AG09309 (cell line): Measurements from ENCODE around the gene FAH.

Experiments
- DNase-seq: peaks from one replicate; pipeline ENCODE4 v3.0.0-alpha.2; 2010; ENCODE audit warnings: low read depth
- H3K4me3 ChIP-seq: 2 replicates; pipeline ENCODE4 v1.5.1; 2011; ENCODE audit warnings: mild to moderate bottlenecking, low read depth, low read length, moderate library complexity; ENCODE audit not compliant: control insufficient read depth
- TF ChIP-seq, protein P1 (sequence below): IDR thresholded peaks from 2 replicates; pipeline ENCODE4 v1.5.1; 2011; ENCODE audit warnings: mild to moderate bottlenecking, low read depth, low read length, inconsistent platforms; ENCODE audit not compliant: insufficient read depth, control insufficient read depth; ENCODE audit errors: missing control alignments

FAH gene

GRCh38 chr15:80194186-80194585 lies 41.4 kb downstream of the FAH start:
- H3K4me3 ChIP-seq = no peak overlapping the region
- DNase-seq = no peak
- TF ChIP-seq, protein P1, sequence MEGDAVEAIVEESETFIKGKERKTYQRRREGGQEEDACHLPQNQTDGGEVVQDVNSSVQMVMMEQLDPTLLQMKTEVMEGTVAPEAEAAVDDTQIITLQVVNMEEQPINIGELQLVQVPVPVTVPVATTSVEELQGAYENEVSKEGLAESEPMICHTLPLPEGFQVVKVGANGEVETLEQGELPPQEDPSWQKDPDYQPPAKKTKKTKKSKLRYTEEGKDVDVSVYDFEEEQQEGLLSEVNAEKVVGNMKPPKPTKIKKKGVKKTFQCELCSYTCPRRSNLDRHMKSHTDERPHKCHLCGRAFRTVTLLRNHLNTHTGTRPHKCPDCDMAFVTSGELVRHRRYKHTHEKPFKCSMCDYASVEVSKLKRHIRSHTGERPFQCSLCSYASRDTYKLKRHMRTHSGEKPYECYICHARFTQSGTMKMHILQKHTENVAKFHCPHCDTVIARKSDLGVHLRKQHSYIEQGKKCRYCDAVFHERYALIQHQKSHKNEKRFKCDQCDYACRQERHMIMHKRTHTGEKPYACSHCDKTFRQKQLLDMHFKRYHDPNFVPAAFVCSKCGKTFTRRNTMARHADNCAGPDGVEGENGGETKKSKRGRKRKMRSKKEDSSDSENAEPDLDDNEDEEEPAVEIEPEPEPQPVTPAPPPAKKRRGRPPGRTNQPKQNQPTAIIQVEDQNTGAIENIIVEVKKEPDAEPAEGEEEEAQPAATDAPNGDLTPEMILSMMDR = no peak

DNA sequence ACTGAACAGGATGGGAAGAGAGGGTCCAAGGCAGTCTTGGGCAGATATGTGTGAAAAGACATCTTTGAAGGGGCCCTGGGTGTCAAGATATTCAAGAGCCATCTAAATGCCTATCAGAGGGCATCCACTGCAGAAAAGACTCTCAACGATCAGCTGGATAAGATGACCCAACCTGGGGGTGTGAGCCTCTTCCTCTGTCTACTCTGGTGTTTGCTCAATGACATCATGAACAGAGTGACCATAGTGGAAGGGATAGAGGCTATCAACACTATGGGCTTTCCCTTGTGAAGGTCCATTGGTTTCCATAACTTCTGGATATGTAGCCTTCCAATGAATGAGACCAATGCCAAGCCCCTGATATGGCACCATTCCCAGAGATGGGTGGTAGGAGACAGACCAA lies 42.1 kb downstream of the FAH start:
- TF ChIP-seq, protein P1 = no peak
- DNase-seq = no peak
- no peak overlapping the region for H3K4me3 ChIP-seq

DNA sequence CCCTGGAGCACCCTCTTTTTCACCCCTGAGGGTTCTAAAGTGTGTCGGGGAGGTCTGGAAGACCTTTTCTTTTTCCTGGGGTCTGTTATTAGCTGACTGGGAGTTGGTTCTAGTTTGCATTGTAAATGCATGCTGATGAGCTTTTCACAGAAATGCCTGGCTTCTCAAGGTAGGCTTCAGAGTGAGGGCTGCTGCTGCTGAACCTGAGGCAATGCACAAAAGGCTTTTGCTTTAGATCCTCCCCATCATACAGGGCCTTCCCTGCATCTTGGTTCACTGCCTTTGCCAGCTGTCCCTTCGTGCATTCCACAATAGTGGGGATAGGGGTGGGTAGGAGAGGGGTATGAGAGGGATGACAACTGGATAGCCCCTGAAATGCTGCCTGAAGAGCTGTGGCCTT lies 46.6 kb downstream of the FAH start:
- no peak overlapping the region for H3K4me3 ChIP-seq
- TF ChIP-seq, protein P1 = no peak
- DNase-seq = no peak

- TF ChIP-seq, protein P1 = no peak
- no peak overlapping the region for H3K4me3 ChIP-seq
Observed at GRCh38 chr15:80199869-80200268, 47.1 kb downstream of the FAH start.

DNA sequence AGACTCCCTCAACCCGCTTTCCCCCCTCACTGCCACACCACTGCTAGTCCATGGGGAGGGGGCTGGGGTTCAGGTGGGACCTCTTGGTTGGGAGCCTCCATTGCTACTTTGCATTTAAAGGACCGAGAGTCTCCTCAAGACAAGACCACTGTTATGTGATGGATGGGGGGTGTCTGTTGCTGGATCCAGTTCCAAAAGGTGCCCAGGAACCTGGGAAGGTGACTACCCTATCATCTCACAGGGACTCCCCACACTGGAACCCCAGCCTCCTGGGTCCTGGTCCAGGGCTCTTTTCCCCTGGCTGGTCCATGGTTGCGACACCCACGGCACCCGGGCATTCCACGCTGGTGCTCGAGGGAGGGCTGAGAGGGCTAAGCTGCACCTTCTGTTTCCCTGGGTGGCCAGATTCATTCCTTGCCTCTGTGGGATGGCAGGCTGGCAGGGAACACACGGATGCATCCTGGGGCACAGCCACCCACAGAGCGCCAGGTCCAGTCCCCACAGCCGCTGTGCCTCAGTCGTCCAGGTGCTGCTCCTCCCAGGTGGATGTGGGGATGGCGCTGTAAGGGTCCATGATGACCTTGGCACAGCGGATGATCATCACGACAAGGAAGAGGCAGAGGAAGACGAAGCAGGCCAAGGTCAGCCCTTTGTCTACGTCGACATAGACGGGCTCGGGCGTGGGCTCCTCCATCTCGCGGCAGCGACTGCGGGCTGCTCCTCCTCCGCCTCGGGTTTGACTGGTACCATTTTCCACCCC lies 48.6 kb downstream of the FAH start:
- no peak overlapping the region for H3K4me3 ChIP-seq
- no peak for DNase-seq
- TF ChIP-seq, protein P1 = no peak

More at GRCh38 chr15:80199869-80200268, 47.1 kb downstream of the FAH start:
- DNase-seq = no peak

DNA sequence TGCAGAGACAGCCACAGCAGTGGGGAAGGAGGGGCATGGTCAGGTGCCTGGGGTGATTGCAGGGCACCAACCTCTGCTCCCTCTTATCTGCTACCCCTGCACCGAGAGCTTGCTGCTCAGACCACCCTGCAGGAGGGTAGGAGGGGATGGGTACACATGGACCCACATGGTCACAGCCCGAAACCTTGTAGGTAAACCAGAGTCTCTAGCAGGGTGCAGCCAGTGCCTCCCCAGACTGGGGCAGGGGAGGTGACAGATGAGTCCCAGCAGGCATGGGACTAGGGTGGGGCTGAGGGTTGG lies 49.2 kb downstream of the FAH start:
- no peak overlapping the region for H3K4me3 ChIP-seq
- TF ChIP-seq, protein P1 = no peak
- DNase-seq = no peak
